SK-N-SH (cell line): ENCODE data around the gene C3orf20. TPM values are rescaled to one million over a fixed set of nuclear protein-coding genes. Genes with fewer than 3 reads are reported as not detected.

Experiments
- CTCF ChIA-PET: fragments of 300-600, 350-600 bp; formaldehyde crosslinking; extraction: SDS; loops from one replicate; lab custom pipeline; 2021; lab: Yijun Ruan, JAX
- POLR2A ChIA-PET: fragments of 350-600 bp; sonication (Branson Sonifier 250); formaldehyde crosslinking; extraction: SDS; loops from one replicate; lab custom pipeline; 2020; ENCODE audit warnings: antibody characterized with exemption, inconsistent platforms; lab: Yijun Ruan, JAX
- DNase-seq: peaks from one replicate; pipeline ENCODE4 v3.0.0; 2012
- H2AFZ ChIP-seq: fragments of 200-600 bp; sonication (generic); 2 replicates; pipeline ENCODE4 v1.8.1; 2016; ENCODE audit warnings: antibody characterized with exemption, mild to moderate bottlenecking, low read depth
- H3F3A ChIP-seq: fragments of 200-600 bp; sonication (generic); replicated peaks from 2 replicates; pipeline ENCODE3; 2016; ENCODE audit warnings: antibody characterized with exemption, mild to moderate bottlenecking; ENCODE audit not compliant: insufficient read depth
- H3K27ac ChIP-seq, 2 experiments: fragments of 200-500 bp in 1 of 2; fragments of 200-600 bp in 1 of 2; sonication (Bioruptor generic) in 1 of 2; sonication (generic), shearing (Covaris generic) in 1 of 2; 2 replicates each; pipeline versions ENCODE4 v1.5.1 to v1.6.1; 2014 to 2016; ENCODE audit warnings: low read depth in 2 of 2, inconsistent platforms in 1 of 2, low read length in 1 of 2, mild to moderate bottlenecking in 1 of 2, mixed read lengths in 1 of 2
- H3K27me3 ChIP-seq: fragments of 200-600 bp; sonication (generic), shearing (Covaris generic); 2 replicates; pipeline ENCODE4 v1.6.1; 2016; ENCODE audit warnings: mixed run types; ENCODE audit not compliant: insufficient read depth
- H3K36me3 ChIP-seq, 2 experiments: fragments of 200-500 bp in 1 of 2; fragments of 200-600 bp in 1 of 2; sonication (Bioruptor generic) in 1 of 2; sonication (generic) in 1 of 2; replicated peaks in 1 of 2; 2 replicates each; pipeline versions ENCODE3 to v1.5.1; 2014 to 2016; ENCODE audit warnings: low read length in 1 of 2, mild to moderate bottlenecking in 1 of 2; ENCODE audit not compliant: insufficient read depth in 2 of 2, control insufficient read depth in 1 of 2
- H3K4me1 ChIP-seq, 2 experiments: fragments of 200-500 bp in 1 of 2; fragments of 200-600 bp in 1 of 2; sonication (Bioruptor generic) in 1 of 2; sonication (generic), shearing (Covaris generic) in 1 of 2; 2 replicates each; pipeline versions ENCODE4 v1.5.1 to v1.6.1; 2014 to 2016; ENCODE audit warnings: low read depth in 1 of 2, low read length in 1 of 2, mixed run types in 1 of 2; ENCODE audit not compliant: insufficient read depth in 2 of 2, control insufficient read depth in 1 of 2
- H3K4me2 ChIP-seq: fragments of 200-600 bp; sonication (generic), shearing (Covaris generic); 2 replicates; pipeline ENCODE4 v1.6.1; 2017; ENCODE audit warnings: mixed run types
- H3K4me3 ChIP-seq, 2 experiments: fragments of 200-500 bp in 1 of 2; fragments of 200-600 bp in 1 of 2; sonication (Bioruptor generic) in 1 of 2; sonication (generic), shearing (Covaris generic) in 1 of 2; 2 replicates each; pipeline versions ENCODE4 v1.5.1 to v1.8.1; 2014 to 2016; ENCODE audit warnings: low read depth in 2 of 2, inconsistent platforms in 1 of 2, low read length in 1 of 2, mild to moderate bottlenecking in 1 of 2, mixed read lengths in 1 of 2, moderate library complexity in 1 of 2
- H3K79me2 ChIP-seq: fragments of 200-600 bp; sonication (generic); 2 replicates; pipeline ENCODE4 v1.8.1; 2017; ENCODE audit warnings: mild to moderate bottlenecking; ENCODE audit not compliant: insufficient read depth
- H3K9ac ChIP-seq: fragments of 200-600 bp; sonication (generic); 2 replicates; pipeline ENCODE4 v1.6.1; 2017; ENCODE audit warnings: mixed run types
- H3K9me2 ChIP-seq: fragments of 200-600 bp; sonication (generic); 2 replicates; pipeline ENCODE4 v1.6.1; 2017; ENCODE audit warnings: mixed run types
- H3K9me3 ChIP-seq: fragments of 200-600 bp; sonication (generic); 2 replicates; pipeline ENCODE4 v1.6.1; 2017; ENCODE audit warnings: mixed run types, mild to moderate bottlenecking, moderate library complexity
- H4K20me1 ChIP-seq: fragments of 200-600 bp; sonication (generic); 2 replicates; pipeline ENCODE4 v1.6.1; 2017; ENCODE audit warnings: mild to moderate bottlenecking, mixed run types; ENCODE audit not compliant: insufficient read depth
- CTCF ChIP-seq: fragments of 200-600 bp; sonication (generic); IDR thresholded peaks from 2 replicates; pipeline ENCODE4 v1.6.1; 2017; ENCODE audit warnings: antibody characterized with exemption, mild to moderate bottlenecking, moderate library complexity
- EP300 ChIP-seq, 2 experiments: IDR thresholded peaks; 2 replicates each; pipeline versions ENCODE4 v1.4.0 to v1.6.1; 2012; ENCODE audit warnings: borderline replicate concordance in 1 of 2, low read depth in 1 of 2, low read length in 1 of 2
- EZH2phosphoT487 ChIP-seq: fragments of 200-600 bp; sonication (generic); IDR thresholded peaks from 2 replicates; pipeline ENCODE4 v1.6.1; 2017; ENCODE audit warnings: low read depth, mixed run types, mild to moderate bottlenecking, antibody characterized with exemption, moderate library complexity, borderline replicate concordance
- FOSL2 ChIP-seq: IDR thresholded peaks from 2 replicates; pipeline ENCODE4 v1.4.0; 2012; ENCODE audit warnings: low read depth, mild to moderate bottlenecking, moderate library complexity, borderline replicate concordance
- GATA2 ChIP-seq: sonication (generic); formaldehyde crosslinking; IDR thresholded peaks from 2 replicates; pipeline ENCODE4 v1.5.0; 2020; ENCODE audit warnings: mild to moderate bottlenecking, missing genetic modification reagents
- JUND ChIP-seq: IDR thresholded peaks from 2 replicates; pipeline ENCODE4 v1.4.0; 2012
- NRF1 ChIP-seq: IDR thresholded peaks from 2 replicates; pipeline ENCODE4 v1.6.1; 2012; ENCODE audit warnings: low read depth, mild to moderate bottlenecking, low read length
- PBX3 ChIP-seq: IDR thresholded peaks from 2 replicates; pipeline ENCODE4; 2012
- RAD21 ChIP-seq: IDR thresholded peaks from 2 replicates; pipeline ENCODE4 v1.6.1; 2012; ENCODE audit warnings: mild to moderate bottlenecking, low read length
- REST ChIP-seq: IDR thresholded peaks from 2 replicates; pipeline ENCODE4 v1.6.1; 2012; ENCODE audit warnings: mild to moderate bottlenecking, low read depth, low read length, moderate library complexity
- SIN3A ChIP-seq: IDR thresholded peaks from 2 replicates; pipeline ENCODE4 v1.6.1; 2012; ENCODE audit warnings: low read depth, mild to moderate bottlenecking, low read length, moderate library complexity, borderline replicate concordance
- USF2 ChIP-seq: fragments of 150-350 bp; IDR thresholded peaks from 2 replicates; pipeline ENCODE4 v1.6.1; 2017; ENCODE audit warnings: antibody characterized with exemption, low read length, low read depth, borderline replicate concordance
- WGBS: methylation state at CpG from one replicate; pipeline ENCODE4 v1.1.6; 2017; ENCODE audit warnings: low lambda C conversion rate; 5-methylcytosine and 5-hydroxymethylcytosine counted together
- polyA plus RNA-seq, 3 experiments: library from polyadenylated mRNA; depleted of rRNA; stranded (reverse); fragments of >200 nt; gene quantifications; 2 replicates each; pipeline ENCODE4 v1.2.3, GENCODE V29; 2012
- TF ChIP-seq, protein P1 (sequence below): IDR thresholded peaks from 2 replicates; pipeline ENCODE4 v1.4.0; 2012; ENCODE audit warnings: low read depth, borderline replicate concordance

C3orf20 gene
- polyA plus RNA-seq, 1 of the 3 experiments (the other 2 are of a cell fraction): not detected

- TF ChIP-seq REST (no peak), FOSL2 (no peak), USF2 (no peak)
These were observed 46.5 kb upstream of the C3orf20 start (continued) for GRCh38 chr3:14628406-14628805.

GRCh38 chr3:14630404-14631100 lies 44.4 kb upstream of the C3orf20 start:
- CTCF ChIA-PET: no interaction called here
- Histone ChIP-seq H3K27ac (no peak overlapping the region), H3K9me3 (no peaks in the 10 kb centered on the region), H2AFZ (no peak overlapping the region), H3K4me3 (no peak overlapping the region), H3K4me1 (no peaks in the 10 kb centered on the region; a peak in 1 of 4 replicates), H4K20me1 (no peaks in the 10 kb centered on the region), H3K27me3 (no peaks in the 10 kb centered on the region), H3K36me3 (no peaks in the 10 kb centered on the region), H3K9me2 (no peaks in the 10 kb centered on the region), H3K79me2 (no peaks in the 10 kb centered on the region), H3K9ac (no peak overlapping the region), H3F3A (no peaks in the 10 kb centered on the region), H3K4me2 (no peak overlapping the region)
- POLR2A ChIA-PET: no interaction called here
- 67% methylated on average over 9 of the region's 9 CpGs for WGBS
- no peak for DNase-seq
- TF ChIP-seq PBX3: no peak
- no peak for TF ChIP-seq JUND
- TF ChIP-seq CTCF: no peak
- TF ChIP-seq RAD21: no peak
- TF ChIP-seq REST: no peak
- TF ChIP-seq, protein P1, sequence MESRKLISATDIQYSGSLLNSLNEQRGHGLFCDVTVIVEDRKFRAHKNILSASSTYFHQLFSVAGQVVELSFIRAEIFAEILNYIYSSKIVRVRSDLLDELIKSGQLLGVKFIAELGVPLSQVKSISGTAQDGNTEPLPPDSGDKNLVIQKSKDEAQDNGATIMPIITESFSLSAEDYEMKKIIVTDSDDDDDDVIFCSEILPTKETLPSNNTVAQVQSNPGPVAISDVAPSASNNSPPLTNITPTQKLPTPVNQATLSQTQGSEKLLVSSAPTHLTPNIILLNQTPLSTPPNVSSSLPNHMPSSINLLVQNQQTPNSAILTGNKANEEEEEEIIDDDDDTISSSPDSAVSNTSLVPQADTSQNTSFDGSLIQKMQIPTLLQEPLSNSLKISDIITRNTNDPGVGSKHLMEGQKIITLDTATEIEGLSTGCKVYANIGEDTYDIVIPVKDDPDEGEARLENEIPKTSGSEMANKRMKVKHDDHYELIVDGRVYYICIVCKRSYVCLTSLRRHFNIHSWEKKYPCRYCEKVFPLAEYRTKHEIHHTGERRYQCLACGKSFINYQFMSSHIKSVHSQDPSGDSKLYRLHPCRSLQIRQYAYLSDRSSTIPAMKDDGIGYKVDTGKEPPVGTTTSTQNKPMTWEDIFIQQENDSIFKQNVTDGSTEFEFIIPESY: no peak
- TF ChIP-seq EZH2phosphoT487: no peak
- TF ChIP-seq USF2: no peak
- no peak for TF ChIP-seq GATA2 (CRISPR knock-in tag)
- no peak for TF ChIP-seq SIN3A
- TF ChIP-seq NRF1: no peak
- no peak for TF ChIP-seq EP300 (IDR thresholded peaks at IDR 0.05; ENCODE audit: borderline replicate concordance in 1 of 2, low read depth in 1 of 2, low read length in 1 of 2)
